Ureter (tissue), 1 donor: ENCODE measurements around the gene DOCK6. TPM values are rescaled to one million over a fixed set of nuclear protein-coding genes. Genes with fewer than 3 reads are reported as not detected.
A peak's percentile ranks its signal among the peaks of the same experiment; 100 is the strongest.
"Not testable (repeated sequence)": the region's sequence is repeated elsewhere in the genome, so short reads cannot be mapped to it uniquely, and the experiment has no call there.

Source experiments
- DNase-seq: peaks from one replicate; pipeline ENCODE4 v3.0.0-alpha.2; 2020; ENCODE audit warnings: low spot score
- total RNA-seq: library from RNA; stranded (reverse); gene quantifications from one replicate; pipeline ENCODE4 v1.2.4, GENCODE V29; 2023
- donor health status: DM: yes; HTN: yes; CAD: no.

DOCK6 gene
- total RNA-seq, 1 donor from 2014 or later, result 125 TPM

DNA sequence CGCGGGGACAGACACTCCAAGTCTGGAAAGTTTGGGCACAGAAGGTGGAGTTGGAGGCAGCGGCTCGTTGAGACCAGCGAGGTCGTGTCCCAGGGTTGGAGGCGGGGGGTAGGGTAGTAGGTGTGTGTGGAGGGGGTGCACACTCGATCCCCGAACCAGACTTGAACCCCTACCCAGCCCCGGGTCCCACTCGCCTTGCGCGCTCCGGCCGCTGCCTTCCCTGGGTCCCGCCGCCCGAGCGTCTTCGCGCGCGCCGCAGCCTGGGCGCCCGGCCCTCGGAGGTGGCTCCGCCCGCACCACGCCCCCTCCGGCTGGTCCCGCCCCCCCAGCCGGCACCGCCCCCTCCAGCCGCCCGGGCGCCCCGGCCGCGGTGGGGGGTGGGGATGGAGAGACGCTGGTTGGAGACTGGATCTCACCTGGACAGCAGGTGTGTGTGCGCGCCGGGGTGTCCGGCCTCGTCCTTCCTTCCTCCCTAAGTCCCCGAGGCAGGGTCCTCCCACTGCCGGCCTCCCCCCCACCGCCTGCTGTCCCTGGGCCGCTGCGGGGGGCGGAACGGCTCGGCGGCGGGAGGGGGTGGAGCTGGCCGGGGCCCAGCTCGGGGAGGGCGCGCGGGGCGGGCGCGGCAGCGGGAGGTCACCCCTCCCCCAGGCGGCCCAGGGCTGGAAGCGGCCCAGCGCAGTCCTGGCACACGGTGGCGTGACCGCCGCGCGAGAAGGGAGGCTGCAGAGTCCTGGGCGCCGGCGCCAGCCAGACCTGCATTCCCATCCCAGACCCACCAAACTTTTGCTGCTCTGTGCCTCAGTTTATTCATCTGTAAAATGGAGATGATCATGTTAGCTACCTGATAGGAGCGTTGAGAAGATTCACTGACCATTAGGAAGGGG lies 64.8 kb downstream of the DOCK6 start, which contains the start of gene KANK2:
TSS of gene KANK2 (minus strand) at position 255 of the 884 bp plus-strand sequence. CDS start 3,034 bp downstream, outside the sequence.
- peak; percentile 89 for DNase-seq

DNA sequence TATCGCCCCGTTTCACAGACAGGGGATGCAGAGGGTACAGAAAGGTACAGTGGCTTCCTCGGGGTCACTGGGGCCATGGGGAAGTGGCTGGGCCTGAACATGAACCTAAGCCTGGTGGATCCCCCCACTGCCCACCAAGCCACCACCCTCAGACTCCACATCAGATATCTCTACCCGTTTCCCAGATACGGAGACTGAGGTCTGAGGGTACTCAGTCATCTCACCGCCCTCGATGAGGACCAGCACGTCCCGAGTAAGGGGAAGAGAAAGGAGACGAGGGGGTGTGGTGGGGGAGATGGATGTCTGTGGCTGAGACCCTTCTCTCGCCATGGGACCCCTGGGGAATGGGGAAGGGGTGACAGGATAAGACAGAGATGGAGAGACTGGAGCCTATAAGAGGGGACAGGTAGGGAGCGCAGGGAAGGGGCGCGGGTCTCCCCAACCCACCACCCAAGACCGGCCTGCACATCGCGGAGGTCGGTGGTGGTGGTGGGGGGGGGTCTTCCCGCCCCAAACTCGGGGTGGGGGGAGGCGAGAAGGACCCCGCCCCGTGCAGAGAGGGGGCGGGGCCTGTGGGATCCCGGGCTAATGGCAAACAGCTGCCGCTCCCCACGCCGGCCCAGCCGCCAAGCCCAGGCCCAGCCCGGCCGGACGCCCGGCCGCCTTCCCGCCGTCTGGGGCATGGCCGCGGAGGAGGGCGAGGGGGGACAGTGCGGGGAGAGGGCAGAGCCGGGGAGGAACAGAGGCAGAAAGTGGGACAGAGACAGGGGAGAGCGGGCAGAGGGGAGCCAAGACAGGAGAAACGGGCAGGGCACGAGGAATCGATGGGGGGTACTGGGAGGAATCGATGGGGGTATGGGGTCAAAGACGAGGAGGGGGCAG lies 65.7 kb downstream of the DOCK6 start:
- DNase-seq, result no peak

GRCh38 chr19:11195681-11196080 lies 66.6 kb downstream of the DOCK6 start:
- no peak for DNase-seq

- no peak for DNase-seq
Observed at GRCh38 chr19:11194656-11195558, 67.4 kb downstream of the DOCK6 start.

GRCh38 chr19:11194173-11194572 lies 68.2 kb downstream of the DOCK6 start:
- DNase-seq, result no peak

DNA sequence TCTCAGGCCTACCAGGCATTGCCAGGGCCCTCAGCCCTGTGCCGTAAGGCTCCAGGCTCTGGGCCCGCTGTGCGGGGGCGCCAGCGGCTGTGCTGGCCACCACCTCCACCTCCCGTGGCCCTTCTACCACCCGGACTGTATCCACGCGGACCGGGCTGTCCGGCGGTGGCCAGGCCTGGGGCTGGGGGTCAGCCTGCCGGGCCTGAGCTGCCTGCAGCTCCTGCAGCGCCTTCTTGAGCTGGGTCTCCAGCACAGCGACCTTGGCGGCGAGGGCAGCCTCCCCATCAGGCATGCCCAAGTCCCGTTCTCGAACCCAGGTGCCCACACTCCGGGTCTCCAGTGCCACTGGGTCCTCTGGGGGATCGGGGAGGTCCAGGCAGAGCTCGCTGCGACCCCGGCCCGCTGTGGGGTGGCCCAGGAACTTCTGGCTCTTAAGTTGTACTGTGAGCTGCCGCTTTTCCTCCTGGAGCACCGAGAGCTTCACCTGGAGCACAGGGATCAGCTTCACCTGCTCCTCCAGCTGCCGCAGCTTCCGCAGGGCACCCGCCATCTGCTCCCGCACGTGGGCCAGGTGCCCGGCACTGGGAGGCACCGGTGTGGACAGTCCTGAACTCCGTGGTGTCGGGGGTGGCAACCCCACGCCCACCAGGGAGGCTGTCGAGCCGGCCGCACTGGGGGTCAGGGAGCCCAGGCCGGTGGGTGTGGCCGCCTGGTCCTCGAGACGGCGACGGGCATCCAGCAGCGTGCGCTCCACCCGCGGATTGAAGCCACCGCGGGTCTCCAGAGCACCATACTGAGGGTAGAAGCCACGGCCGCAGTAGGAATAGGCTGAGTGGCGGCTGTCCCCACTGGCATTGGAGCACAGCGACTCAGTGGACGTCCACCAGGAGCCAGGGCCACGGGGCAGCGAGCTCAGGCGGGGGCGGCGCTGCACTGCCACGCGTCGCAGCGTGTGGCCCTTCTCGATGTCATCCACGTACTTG lies 69.1 kb downstream of the DOCK6 start:
- no peak for DNase-seq

DNA sequence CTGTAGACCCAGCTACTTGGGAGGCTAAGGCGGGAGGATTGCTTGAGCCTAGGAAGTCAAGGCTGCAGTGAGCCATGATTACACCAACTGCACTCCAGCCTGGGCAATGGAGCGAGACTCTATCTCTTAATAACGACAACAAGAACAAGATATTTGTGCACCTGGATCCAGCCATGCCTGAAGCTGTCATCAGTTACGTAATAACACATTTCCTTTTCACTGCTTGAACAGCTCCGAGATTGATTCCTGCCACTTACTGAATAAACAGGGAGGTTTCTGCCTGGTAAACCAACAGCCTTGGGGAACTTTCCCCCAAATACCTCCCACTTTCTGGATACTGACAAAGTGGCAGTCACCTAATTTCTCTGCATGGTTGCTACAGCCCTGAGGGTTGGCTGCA lies 70.4 kb downstream of the DOCK6 start:
- DNase-seq, result no peak

DNA sequence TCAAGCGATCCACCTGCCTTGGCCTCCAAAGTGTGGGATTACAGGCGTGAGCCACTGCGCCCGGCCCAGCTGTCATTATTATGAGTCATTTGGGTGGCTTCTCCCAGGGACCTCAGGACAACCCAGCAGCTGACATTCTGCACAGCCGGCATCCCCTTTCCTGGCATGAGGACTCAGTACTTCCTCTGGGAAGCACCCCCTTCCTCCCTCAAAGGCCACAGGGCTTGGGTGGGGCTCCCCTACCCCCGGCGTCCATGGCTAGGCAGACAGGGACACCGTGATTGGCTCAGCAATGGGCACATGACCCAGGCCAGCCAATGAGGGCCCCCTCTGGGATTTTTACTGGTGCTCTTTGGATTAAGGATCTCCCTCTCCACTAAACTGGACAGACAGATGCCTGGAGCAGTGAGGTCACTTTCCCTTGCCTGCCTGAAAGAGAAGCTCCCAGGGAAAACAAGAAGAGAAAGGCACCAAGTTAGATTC lies 71.0 kb downstream of the DOCK6 start:
- DNase-seq, result peak; percentile 72

GRCh38 chr19:11190501-11190900 lies 71.8 kb downstream of the DOCK6 start:
- DNase-seq, result no peak

DNA sequence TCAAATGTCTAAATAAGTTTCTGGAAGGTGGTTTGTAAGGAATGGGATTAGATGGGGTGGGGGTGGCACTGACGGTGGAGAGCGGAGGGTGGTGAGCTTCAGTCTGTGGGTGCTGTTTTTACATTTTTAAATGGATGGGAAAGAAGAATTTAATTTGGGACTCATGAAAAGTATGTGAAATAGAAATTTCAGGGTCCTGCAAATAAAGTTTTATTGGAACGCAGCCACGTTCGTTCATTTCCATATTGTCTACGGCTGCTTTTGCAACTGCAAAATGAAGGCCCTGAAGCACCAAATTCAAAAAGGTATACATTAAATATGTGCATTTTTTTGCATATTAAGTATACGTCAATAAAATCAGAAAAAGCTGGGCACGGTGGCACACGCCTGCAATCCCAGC lies 74.9 kb downstream of the DOCK6 start:
- DNase-seq, result no peak

DNA sequence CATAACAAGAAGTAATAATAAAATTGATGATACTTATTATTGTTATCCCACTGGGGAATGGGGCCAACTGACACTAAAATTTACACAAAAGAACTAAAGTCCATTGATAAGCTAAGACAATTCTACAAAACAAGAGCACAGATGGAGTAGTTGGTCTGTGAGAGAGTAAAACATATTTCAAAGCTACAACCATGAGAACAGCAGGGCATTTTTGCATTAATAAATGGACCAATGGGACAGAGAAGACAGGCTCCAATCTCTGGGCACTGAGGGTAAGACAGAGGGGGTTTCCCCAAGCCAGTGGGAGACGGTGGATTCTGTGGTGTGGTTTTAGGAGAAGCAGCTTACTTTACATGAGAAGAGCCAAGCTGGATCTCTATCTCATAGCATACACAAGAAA lies 79.3 kb downstream of the DOCK6 start:
- no peak for DNase-seq

- no peak for DNase-seq
Observed at GRCh38 chr19:11181488-11181887, 80.8 kb downstream of the DOCK6 start.

DNA sequence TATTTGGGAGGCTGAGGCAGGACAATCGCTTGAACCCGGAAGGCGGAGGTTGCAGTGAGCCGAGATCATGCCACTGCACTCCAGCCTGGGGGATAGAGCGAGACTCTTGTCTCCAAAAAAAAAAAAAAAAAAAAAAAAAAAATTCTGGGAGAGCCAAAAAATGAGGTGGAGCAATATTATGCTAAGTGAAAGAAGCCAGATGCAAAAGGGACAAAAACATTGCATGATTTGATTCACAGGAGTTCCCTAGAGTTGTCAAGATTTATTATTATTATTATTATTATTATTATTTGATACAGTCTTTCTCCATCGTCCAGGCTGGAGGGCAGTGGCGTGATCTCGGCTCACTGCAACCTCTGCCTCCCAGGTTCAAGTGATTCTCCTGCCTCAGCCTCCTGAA lies 81.3 kb downstream of the DOCK6 start:
- not testable (repeated sequence) for DNase-seq

DNA sequence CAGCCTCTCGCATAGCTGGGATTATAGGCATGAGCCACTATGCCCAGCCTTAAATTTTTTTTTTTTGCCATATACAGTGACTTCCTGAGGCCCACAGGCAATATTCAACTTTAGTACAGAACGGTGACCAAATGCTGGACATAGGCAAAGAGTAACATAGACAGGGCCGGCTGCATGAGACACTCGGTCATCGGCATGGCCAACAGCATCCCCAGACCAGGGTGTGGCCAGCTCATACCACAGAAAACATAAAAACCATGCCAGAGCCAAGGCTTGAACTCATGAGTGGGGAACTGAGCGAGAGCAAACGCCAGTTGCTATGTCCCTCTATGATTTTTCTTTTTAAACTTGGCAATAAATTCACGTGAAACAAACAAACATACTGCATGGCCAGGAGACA lies 82.0 kb downstream of the DOCK6 start:
- DNase-seq, result no peak

- no peak for DNase-seq
Observed at GRCh38 chr19:11179716-11180297, 82.5 kb downstream of the DOCK6 start.

- not testable (repeated sequence) for DNase-seq
Observed at GRCh38 chr19:11179145-11179465, 83.2 kb downstream of the DOCK6 start.

DNA sequence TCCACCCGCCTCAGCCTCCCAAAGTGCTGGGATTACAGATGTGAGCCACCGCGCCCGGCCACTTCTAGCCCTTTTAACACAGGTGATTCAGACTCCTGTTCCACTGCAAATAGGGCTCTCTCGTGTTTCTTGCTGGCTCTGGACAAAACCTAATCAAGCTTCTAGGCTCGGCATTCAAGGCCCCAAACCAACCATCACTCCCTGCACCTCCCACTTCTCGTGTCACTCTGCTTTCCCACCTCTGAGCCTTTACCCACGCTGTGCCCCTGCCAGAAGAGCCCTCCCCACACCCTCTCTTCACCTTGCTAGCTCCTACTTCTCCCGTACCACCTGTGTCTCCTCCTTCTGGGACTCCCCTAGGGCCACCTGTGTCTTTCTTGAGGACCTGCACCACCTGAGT lies 84.7 kb downstream of the DOCK6 start:
- DNase-seq, result no peak

GRCh38 chr19:11176466-11177193 lies 85.7 kb downstream of the DOCK6 start:
- no peak for DNase-seq

DNA sequence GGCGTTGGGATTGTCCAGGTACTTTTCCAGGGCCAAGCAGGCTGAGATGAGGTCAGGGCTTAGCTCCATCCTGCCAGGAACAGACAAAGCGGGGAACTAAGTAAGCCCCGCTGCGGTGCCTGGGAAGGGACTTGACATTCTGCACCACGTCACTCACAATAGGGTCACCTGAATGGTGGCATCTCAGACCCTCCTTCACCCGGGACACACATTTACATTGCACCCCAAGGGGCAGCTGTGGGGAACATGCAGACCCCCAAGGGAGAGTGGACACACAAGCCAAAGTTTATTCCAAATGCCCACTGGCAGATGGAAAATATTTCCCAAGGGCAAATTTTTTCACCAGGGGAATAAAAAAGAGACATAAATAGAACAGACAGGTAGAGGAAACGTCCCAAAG lies 86.4 kb downstream of the DOCK6 start:
- DNase-seq, result no peak
